Pulmonary artery endothelial cell (primary cell): ENCODE results near the gene ARMC5. TPM values are rescaled to one million over a fixed set of nuclear protein-coding genes. Genes with fewer than 3 reads are reported as not detected.

Experiments used
- DNase-seq: peaks from one replicate; pipeline ENCODE4 v3.0.0-alpha.2; 2011; ENCODE audit warnings: low read depth, low spot score
- total RNA-seq: library from RNA; depleted of rRNA; stranded (reverse); fragments of >200 nt; gene quantifications from 2 replicates; pipeline ENCODE4 v1.2.3, GENCODE V29; 2014

ARMC5 gene
- total RNA-seq, 1 donor from 2014 or later: 15.6 TPM

- no peak for DNase-seq
Measured at GRCh38 chr16:31460582-31461002, 1.3 kb downstream of the ARMC5 start.

GRCh38 chr16:31461201-31461920 is 2.1 kb downstream of the ARMC5 start:
- DNase-seq: no peak

GRCh38 chr16:31461921-31462804 is 2.9 kb downstream of the ARMC5 start:
- no peak for DNase-seq

- DNase-seq: no peak
Measured at GRCh38 chr16:31464348-31464769, 5.1 kb downstream of the ARMC5 start.

- no peak for DNase-seq
Measured at GRCh38 chr16:31464781-31465260, 5.5 kb downstream of the ARMC5 start.

GRCh38 chr16:31465788-31466370 is 6.6 kb downstream of the ARMC5 start:
- DNase-seq: no peak

GRCh38 chr16:31466381-31466841 is 7.1 kb downstream of the ARMC5 start:
- no peak for DNase-seq

- DNase-seq: no peak
Measured at GRCh38 chr16:31467151-31467773, 8.0 kb downstream of the ARMC5 start.

- no peak for DNase-seq
Measured at GRCh38 chr16:31467858-31468257, 8.6 kb downstream of the ARMC5 start.

GRCh38 chr16:31470615-31471014 is 11.3 kb downstream of the ARMC5 start:
- no peak for DNase-seq

- DNase-seq: no peak
Measured at GRCh38 chr16:31471241-31471874, 12.1 kb downstream of the ARMC5 start.

GRCh38 chr16:31471875-31472708 is 12.8 kb downstream of the ARMC5 start, which contains the start of gene TGFB1I1:
Gene TGFB1I1, plus strand, starts transcription at chr16:31472152. Its CDS starts 37 bp downstream, at chr16:31472189.
- peak; percentile 45 for DNase-seq

GRCh38 chr16:31472709-31473203 is 13.5 kb downstream of the ARMC5 start:
- peak; percentile 69 for DNase-seq

- no peak for DNase-seq
Measured at GRCh38 chr16:31473264-31473984, 14.1 kb downstream of the ARMC5 start.

GRCh38 chr16:31474173-31474714 is 14.9 kb downstream of the ARMC5 start:
- DNase-seq: no peak

- no peak for DNase-seq
Measured at GRCh38 chr16:31474773-31475738, 15.8 kb downstream of the ARMC5 start.

- DNase-seq: no peak
Measured at GRCh38 chr16:31475946-31476302, 16.6 kb downstream of the ARMC5 start.
